GM12878 (cell line): ENCODE data around the gene FBXL7.

Experiments used
- DPF2 ChIP-seq: fragments of 450-650 bp; IDR thresholded peaks from 2 replicates; pipeline ENCODE4 v1.6.1; 2017; ENCODE audit warnings: mild to moderate bottlenecking
- SMARCA5 ChIP-seq: fragments of 450-650 bp; IDR thresholded peaks from 2 replicates; pipeline ENCODE4 v1.6.1; 2017; ENCODE audit warnings: mild to moderate bottlenecking
- STAT1 ChIP-seq: fragments of 450-650 bp; conservative IDR thresholded peaks from 2 replicates; pipeline ENCODE4 v1.6.1; 2014; ENCODE audit warnings: antibody characterized with exemption, mild to moderate bottlenecking
- ZNF24 ChIP-seq: fragments of 450-650 bp; IDR thresholded peaks from 2 replicates; pipeline ENCODE4 v1.6.1; 2017; ENCODE audit warnings: antibody characterized with exemption, mild to moderate bottlenecking

DNA sequence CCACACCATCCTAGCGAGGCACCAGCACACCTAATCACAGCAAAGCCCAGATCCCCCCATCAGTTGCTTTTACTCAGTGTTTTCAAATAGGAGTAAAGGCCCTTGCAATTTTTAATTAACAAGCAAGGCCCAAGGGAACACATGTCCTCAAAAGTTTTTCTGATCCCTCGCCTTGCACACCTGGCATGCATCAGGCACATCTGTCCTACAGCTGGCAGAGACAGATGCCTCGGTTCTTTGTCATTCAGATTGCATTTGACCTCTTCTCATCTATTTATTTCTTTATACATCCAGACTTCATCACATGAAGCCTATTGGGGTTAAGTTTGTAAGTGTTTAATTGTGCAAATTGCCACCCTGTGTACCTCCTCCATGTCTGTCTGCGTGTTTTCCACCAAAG is 438.2 kb downstream of the FBXL7 start:
- TF ChIP-seq SMARCA5 (no peak), STAT1 (no peak), ZNF24 (no peak), DPF2 (no peak)
